Small intestine (tissue), 7 donors: ENCODE results near the gene LUC7L3. TPM values are rescaled to one million over a fixed set of nuclear protein-coding genes. Genes with fewer than 3 reads are reported as not detected.

Experiments used
- DNase-seq, 2 donors: peaks; one replicate each; pipeline versions ENCODE4 v3.0.0 to v3.0.0-alpha.2; 2013
- FAIRE-seq: peaks from 2 replicates; lab custom pipeline; 2012; peaks lifted over from hg19 to GRCh38; lab: Jason Lieb, UNC
- H3K27ac ChIP-seq, 3 donors: one replicate each; pipeline ENCODE4 v1.5.1; 2013; ENCODE audit warnings: low read length in 2 of 3, mild to moderate bottlenecking in 2 of 3, control low read depth in 1 of 3, inconsistent platforms in 1 of 3, low read depth in 1 of 3, moderate library complexity in 1 of 3
- H3K27me3 ChIP-seq, 3 donors: one replicate each; pipeline ENCODE4 v1.6.1; 2013; ENCODE audit warnings: low read length in 3 of 3, inconsistent platforms in 1 of 3; ENCODE audit not compliant: control insufficient read depth in 3 of 3, insufficient read depth in 3 of 3
- H3K36me3 ChIP-seq, 3 donors: one replicate each; pipeline ENCODE4 v1.6.1; 2013; ENCODE audit warnings: low read length in 3 of 3, inconsistent platforms in 1 of 3, low read depth in 1 of 3, mild to moderate bottlenecking in 1 of 3, moderate library complexity in 1 of 3; ENCODE audit not compliant: control insufficient read depth in 3 of 3, insufficient read depth in 2 of 3
- H3K4me1 ChIP-seq, 3 donors: one replicate each; pipeline ENCODE4 v1.6.1; 2013; ENCODE audit warnings: low read length in 2 of 3, inconsistent platforms in 1 of 3, low read depth in 1 of 3, mild to moderate bottlenecking in 1 of 3, moderate library complexity in 1 of 3; ENCODE audit not compliant: control insufficient read depth in 3 of 3, insufficient read depth in 2 of 3
- H3K4me3 ChIP-seq, 3 donors: one replicate each; pipeline ENCODE4 v1.5.1; 2013; ENCODE audit warnings: low read length in 3 of 3, control low read depth in 1 of 3, inconsistent platforms in 1 of 3, low read depth in 1 of 3, mild to moderate bottlenecking in 1 of 3, moderate library complexity in 1 of 3
- H3K9me3 ChIP-seq, 2 donors: one replicate each; pipeline ENCODE4 v1.6.1; 2013; ENCODE audit warnings: low read depth in 1 of 2, low read length in 1 of 2; ENCODE audit not compliant: control insufficient read depth in 2 of 2, insufficient read depth in 1 of 2
- WGBS, 3 donors: extraction: QIAGEN DNeasy Blood & Tissue Kit; methylation state at CpG; one replicate each; pipeline ENCODE4 v1.1.7; 2013; 5-methylcytosine and 5-hydroxymethylcytosine counted together
- polyA plus RNA-seq, 4 donors: library from polyadenylated mRNA; stranded (reverse) in 3 of 4; unstranded in 1 of 4; fragments of 200-250 nt in 3 of 4; fragments of 120-200 nt in 1 of 4; gene quantifications; one replicate each; pipeline versions ENCODE4 v1.2.1 to v1.2.3, GENCODE V29; 2013
- donor health status: healthy with polysubstance abuse.
- donor health status: control.
- donor health status: control.
- donor health status: Bipolar disorder and iron deficiency.
- donor health status: healthy.

The LUC7L3 gene
- polyA plus RNA-seq, 4 donors = 57.4 to 466 (median 313) TPM

- FAIRE-seq = no peak
- Histone ChIP-seq H3K36me3 (no peaks in the 10 kb centered on the region), H3K27ac (no peak overlapping the region)
Measured at GRCh38 chr17:50805486-50805885, 86.1 kb downstream of the LUC7L3 start.

More at GRCh38 chr17:50805486-50805885, 86.1 kb downstream of the LUC7L3 start:
- Histone ChIP-seq H3K9me3 (no peaks in the 10 kb centered on the region), H3K4me3 (no peak overlapping the region), H3K4me1 (no peaks in the 10 kb centered on the region), H3K27me3 (no peaks in the 10 kb centered on the region)
- 52 to 62% (median 60%) methylated on average over 6 of the region's 6 CpGs for WGBS, 3 donors
- DNase-seq = no peak

Other genes starting within 250 kb of the LUC7L3 start
- 10 to 100 TPM; 18.1 to 36.4 (median 19.5) TPM for gene RSAD1, start 240.7 kb upstream of the LUC7L3 start, polyA plus RNA-seq
- 1 to 10 TPM in 1 of 4 donors, under 1 TPM in 2, not detected in 1; 0.13 to 1.6 (median 0.45) TPM for gene MYCBPAP, start 211.2 kb upstream of the LUC7L3 start, polyA plus RNA-seq
- gene EPN3, start 186.9 kb upstream of the LUC7L3 start, polyA plus RNA-seq = 10 to 100 TPM in 2 of 4 donors, 1 to 10 TPM in 2; 5.4 to 28.1 (median 11.5) TPM
- 10 to 100 TPM in 3 of 4 donors, 1 to 10 TPM in 1; 7.0 to 67.0 (median 23.6) TPM for gene SPATA20, start 172.4 kb upstream of the LUC7L3 start, polyA plus RNA-seq
- gene CACNA1G, start 158.9 kb upstream of the LUC7L3 start, polyA plus RNA-seq = 1 to 10 TPM in 1 of 4 donors, under 1 TPM in 1, not detected in 2; 0.03 to 1.7 TPM
- gene ABCC3, start 84.7 kb upstream of the LUC7L3 start, polyA plus RNA-seq = 100 to 1,000 TPM in 1 of 4 donors, 10 to 100 TPM in 3; 36.7 to 131 (median 81.9) TPM
- 10 to 100 TPM in 2 of 4 donors, 1 to 10 TPM in 2; 5.7 to 23.8 (median 9.6) TPM for gene ANKRD40, start 11.7 kb upstream of the LUC7L3 start, polyA plus RNA-seq
- gene ANKRD40CL, start 47.9 kb downstream of the LUC7L3 start, polyA plus RNA-seq = 100 to 1,000 TPM in 2 of 4 donors, 10 to 100 TPM in 2; 39.0 to 298 (median 149) TPM
- gene WFIKKN2, start 116.0 kb downstream of the LUC7L3 start, polyA plus RNA-seq = under 1 TPM in 2 of 4 donors, not detected in 2; 0.03 to 0.10 TPM
- gene TOB1, start 146.8 kb downstream of the LUC7L3 start, polyA plus RNA-seq = 100 to 1,000 TPM in 1 of 4 donors, 10 to 100 TPM in 3; 24.6 to 118 (median 38.2) TPM